GM06990 (cell line): Measurements from ENCODE around the gene ZNF597.

ENCODE experiments used
- DNase-seq: peaks from one replicate; pipeline ENCODE4 v3.0.0-alpha.2; 2011; ENCODE audit not compliant: insufficient read length; ENCODE audit errors: extremely low read depth
- H3K27me3 ChIP-seq: replicated peaks from 2 replicates; pipeline ENCODE4 v1.6.0; 2011; ENCODE audit warnings: low read length; ENCODE audit not compliant: control insufficient read depth, insufficient read depth
- H3K36me3 ChIP-seq: 2 replicates; pipeline ENCODE4 v1.5.1; 2011; ENCODE audit warnings: low read length; ENCODE audit not compliant: control insufficient read depth, insufficient read depth
- H3K4me3 ChIP-seq: replicated peaks from 2 replicates; pipeline ENCODE4 v1.5.1; 2011; ENCODE audit warnings: low read depth, mild to moderate bottlenecking, control low read depth, low read length
- TF ChIP-seq, protein P1 (sequence below): IDR thresholded peaks from 2 replicates; pipeline ENCODE4 v1.5.1; 2011; ENCODE audit warnings: low read length, control low read depth, mild to moderate bottlenecking, inconsistent platforms; ENCODE audit not compliant: insufficient read depth, poor library complexity, severe bottlenecking

Gene ZNF597

GRCh38 chr16:3465911-3466584 is 22.7 kb upstream of the ZNF597 start:
- Histone ChIP-seq H3K4me3 (no peak overlapping the region), H3K36me3 (peaks cover 15% of the 10 kb centered on the region; the same call in 1 of the 2 replicates), H3K27me3 (no peaks in the 10 kb centered on the region)
- DNase-seq = no peak
- TF ChIP-seq, protein P1, sequence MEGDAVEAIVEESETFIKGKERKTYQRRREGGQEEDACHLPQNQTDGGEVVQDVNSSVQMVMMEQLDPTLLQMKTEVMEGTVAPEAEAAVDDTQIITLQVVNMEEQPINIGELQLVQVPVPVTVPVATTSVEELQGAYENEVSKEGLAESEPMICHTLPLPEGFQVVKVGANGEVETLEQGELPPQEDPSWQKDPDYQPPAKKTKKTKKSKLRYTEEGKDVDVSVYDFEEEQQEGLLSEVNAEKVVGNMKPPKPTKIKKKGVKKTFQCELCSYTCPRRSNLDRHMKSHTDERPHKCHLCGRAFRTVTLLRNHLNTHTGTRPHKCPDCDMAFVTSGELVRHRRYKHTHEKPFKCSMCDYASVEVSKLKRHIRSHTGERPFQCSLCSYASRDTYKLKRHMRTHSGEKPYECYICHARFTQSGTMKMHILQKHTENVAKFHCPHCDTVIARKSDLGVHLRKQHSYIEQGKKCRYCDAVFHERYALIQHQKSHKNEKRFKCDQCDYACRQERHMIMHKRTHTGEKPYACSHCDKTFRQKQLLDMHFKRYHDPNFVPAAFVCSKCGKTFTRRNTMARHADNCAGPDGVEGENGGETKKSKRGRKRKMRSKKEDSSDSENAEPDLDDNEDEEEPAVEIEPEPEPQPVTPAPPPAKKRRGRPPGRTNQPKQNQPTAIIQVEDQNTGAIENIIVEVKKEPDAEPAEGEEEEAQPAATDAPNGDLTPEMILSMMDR = no peak

GRCh38 chr16:3465301-3465700 is 22.0 kb upstream of the ZNF597 start:
- H3K27me3 ChIP-seq = no peaks in the 10 kb centered on the region
- peaks cover 15% of the 10 kb centered on the region; the same call in 1 of the 2 replicates for H3K36me3 ChIP-seq
- DNase-seq = no peak
- no peak overlapping the region for H3K4me3 ChIP-seq
- TF ChIP-seq, protein P1 = no peak

DNA sequence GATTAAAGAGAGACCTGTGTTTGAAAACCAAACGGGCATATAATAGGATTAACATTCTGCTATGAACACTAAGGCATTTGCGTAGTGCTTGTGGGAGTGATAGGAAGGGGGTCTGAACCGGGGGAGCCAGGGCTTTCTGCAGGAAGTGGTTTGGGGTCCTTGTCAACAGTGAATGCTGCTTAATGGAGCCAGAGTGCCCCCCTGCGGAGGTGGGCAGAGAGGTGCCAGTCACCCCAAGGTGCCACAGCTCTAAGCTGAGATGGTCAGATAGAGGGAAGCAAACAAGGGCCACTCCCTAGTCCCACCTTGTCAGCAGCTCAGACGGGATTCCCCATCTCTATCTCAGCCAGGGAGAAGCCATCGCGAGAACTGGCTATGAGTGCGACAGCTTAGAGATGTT is 17.8 kb upstream of the ZNF597 start:
- Histone ChIP-seq H3K36me3 (peaks cover 6% of the 10 kb centered on the region; the same call in 1 of the 2 replicates), H3K27me3 (no peaks in the 10 kb centered on the region), H3K4me3 (no peak overlapping the region)
- no peak for DNase-seq
- TF ChIP-seq, protein P1 = peak; percentile 28

DNA sequence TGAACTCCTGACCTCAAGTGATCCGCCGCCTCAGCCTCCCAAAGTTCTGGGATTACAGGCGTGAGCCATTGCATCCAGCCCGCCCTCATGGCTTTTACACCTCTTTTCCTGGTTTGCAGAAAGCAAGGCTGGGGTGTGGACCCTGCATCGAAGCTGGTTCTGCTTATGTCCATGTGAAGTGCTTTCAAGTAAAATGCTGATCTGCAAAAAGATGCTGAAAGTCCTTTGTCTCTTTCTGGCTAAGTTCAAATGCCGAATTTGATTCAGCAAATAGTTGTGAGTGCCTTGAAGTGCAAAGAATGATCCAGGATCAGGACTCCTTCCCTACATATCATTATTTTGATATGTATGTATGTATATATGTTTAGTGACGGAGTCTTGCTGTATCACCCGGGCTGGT is 17.3 kb upstream of the ZNF597 start:
- H3K27me3 ChIP-seq = no peaks in the 10 kb centered on the region
- H3K4me3 ChIP-seq = no peak overlapping the region
- TF ChIP-seq, protein P1 = no peak
- no peak for DNase-seq
- 0 out of 2 replicates have a peak, but pooled peaks cover 3% of the 10 kb centered on the region for H3K36me3 ChIP-seq

DNA sequence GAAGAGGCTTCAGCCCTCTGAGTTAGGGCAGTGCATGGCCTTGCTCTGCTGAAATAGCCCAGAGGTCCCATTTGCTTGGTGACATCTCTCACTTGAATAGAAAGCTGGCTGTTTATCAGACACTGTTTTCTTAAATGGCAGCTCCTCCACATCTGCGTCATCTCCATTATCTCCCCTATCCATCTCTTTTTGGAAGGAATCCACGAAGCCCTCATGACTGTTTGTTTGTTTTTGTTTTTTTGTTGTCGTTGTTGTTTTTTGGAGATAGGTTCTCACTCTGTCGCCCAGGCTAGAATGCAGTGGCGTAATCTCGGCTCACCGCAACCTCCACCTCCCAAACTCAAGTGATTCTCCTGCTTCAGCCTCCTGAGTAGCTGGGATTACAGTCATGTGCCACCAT is 16.8 kb upstream of the ZNF597 start:
- Histone ChIP-seq H3K36me3 (no peaks in the 10 kb centered on the region), H3K27me3 (no peaks in the 10 kb centered on the region), H3K4me3 (no peak overlapping the region)
- TF ChIP-seq, protein P1 = no peak
- DNase-seq = no peak
